GM19035 (cell line): Measurements from ENCODE around the gene NACC1.
A peak's percentile ranks its signal among the peaks of the same experiment; 100 is the strongest.
"Not testable (repeated sequence)": the region's sequence is repeated elsewhere in the genome, so short reads cannot be mapped to it uniquely, and the experiment has no call there.

Experiments used
- ATAC-seq: cut with Tn5 transposase; IDR thresholded peaks from one replicate; pipeline ENCODE4 v1.9.1; 2021; ENCODE audit not compliant: unreplicated experiment

Gene NACC1

GRCh38 chr19:13138171-13138915 lies 20.3 kb downstream of the NACC1 start:
- no peak for ATAC-seq

GRCh38 chr19:13138916-13139198 lies 20.8 kb downstream of the NACC1 start:
- ATAC-seq: no peak

GRCh38 chr19:13139633-13140311 lies 21.7 kb downstream of the NACC1 start:
- no peak for ATAC-seq

GRCh38 chr19:13146763-13147563 lies 28.9 kb downstream of the NACC1 start:
- ATAC-seq: no peak

- not testable (repeated sequence) for ATAC-seq
Measured at GRCh38 chr19:13149173-13149627, 31.1 kb downstream of the NACC1 start.

- peak; percentile 1 for ATAC-seq
Measured at GRCh38 chr19:13149628-13150186, 31.6 kb downstream of the NACC1 start.

GRCh38 chr19:13150187-13150930 lies 32.3 kb downstream of the NACC1 start, which contains the start of the genes IER2 and STX10:
Gene IER2 (plus strand): TSS chr19:13150411. CDS start chr19:13153187, 2,776 bp downstream.
Gene STX10 (minus strand): TSS chr19:13150375. CDS start chr19:13150173, 202 bp downstream.
- peak; percentile 38 for ATAC-seq

GRCh38 chr19:13150931-13151604 lies 33.0 kb downstream of the NACC1 start:
- ATAC-seq: peak; percentile 1

- ATAC-seq: peak; percentile 43
Measured at GRCh38 chr19:13151605-13152355, 33.7 kb downstream of the NACC1 start.

GRCh38 chr19:13152356-13152973 lies 34.4 kb downstream of the NACC1 start:
- ATAC-seq: peak; percentile 2

- ATAC-seq: peak; percentile 30
Measured at GRCh38 chr19:13152974-13153568, 35.0 kb downstream of the NACC1 start.

GRCh38 chr19:13153569-13154240 lies 35.6 kb downstream of the NACC1 start:
- ATAC-seq: no peak

GRCh38 chr19:13154241-13154778 lies 36.2 kb downstream of the NACC1 start:
- no peak for ATAC-seq

GRCh38 chr19:13154911-13155471 lies 36.9 kb downstream of the NACC1 start:
- ATAC-seq: no peak

GRCh38 chr19:13155472-13156359 lies 37.7 kb downstream of the NACC1 start:
- ATAC-seq: no peak

- no peak for ATAC-seq
Measured at GRCh38 chr19:13159713-13160112, 41.6 kb downstream of the NACC1 start.
